Body of pancreas (tissue), 4 donors: ENCODE results near the gene SYF2. TPM values are rescaled to one million over a fixed set of nuclear protein-coding genes. Genes with fewer than 3 reads are reported as not detected.

Experiments used
- ATAC-seq: fragments of 150-250 bp; one replicate; pipeline ENCODE4 v1.9.1; 2016
- DNase-seq, 4 donors: peaks; one replicate each; pipeline ENCODE4 v3.0.0-alpha.2; 2019
- H3K27ac ChIP-seq, 4 donors: fragments of 200-600 bp; sonication (generic); 1 replicate in 3 of 4; 2 replicates in 1 of 4; pipeline versions ENCODE4 v1.5.1 to v1.6.1; 2016 to 2019; ENCODE audit warnings: mild to moderate bottlenecking in 1 of 4, mixed read lengths in 1 of 4, moderate library complexity in 1 of 4
- H3K27me3 ChIP-seq, 2 donors: fragments of 200-600 bp; sonication (generic); one replicate each; pipeline ENCODE4 v1.6.0; 2016; ENCODE audit warnings: mild to moderate bottlenecking in 1 of 2
- H3K36me3 ChIP-seq, 2 donors: fragments of 200-600 bp; sonication (generic); replicated peaks in 1 of 2; 2 replicates each; pipeline ENCODE4 v1.5.1; 2016; ENCODE audit warnings: low read depth in 2 of 2; ENCODE audit not compliant: insufficient read depth in 1 of 2
- H3K4me1 ChIP-seq: fragments of 200-600 bp; sonication (generic); one replicate; pipeline ENCODE4 v1.6.0; 2016
- H3K4me3 ChIP-seq, 2 donors: fragments of 200-600 bp; sonication (generic); 1 replicate in 1 of 2; 2 replicates in 1 of 2; pipeline ENCODE4 v1.5.1; 2016 to 2019
- H3K9me3 ChIP-seq, 3 donors: fragments of 200-600 bp; sonication (generic); 1 replicate in 2 of 3; 2 replicates in 1 of 3; pipeline ENCODE4 v1.5.1; 2016
- CTCF ChIP-seq, 7 experiments: fragments of 450-650 bp in 4 of 7; fragments of 200-600 bp in 3 of 7; sonication (generic) in 3 of 7; IDR thresholded peaks; one replicate each; pipeline ENCODE4 v1.5.1; 2016 to 2019; ENCODE audit warnings: antibody characterized with exemption in 7 of 7
- POLR2A ChIP-seq, 3 donors: fragments of 450-650 bp; IDR thresholded peaks; one replicate each; pipeline ENCODE4 v1.6.1; 2016; ENCODE audit warnings: antibody characterized with exemption in 3 of 3, mild to moderate bottlenecking in 2 of 3
- whole genome bisulfite sequencing, 2 donors: methylation state at CpG; one replicate each; pipeline ENCODE4 v1.1.5; 2017; 5-methylcytosine and 5-hydroxymethylcytosine counted together
- intact Hi-C: fragments of 100-400 bp; cut with DNase I; formaldehyde crosslinking; loops from one replicate; pipeline ENCODE4 v1.15.1; 2023
- total RNA-seq, 2 donors: library from RNA; depleted of rRNA; stranded (reverse); fragments of >200 nt; gene quantifications; one replicate each; pipeline ENCODE4 v1.1.0, GENCODE V29; 2016

The SYF2 gene
- total RNA-seq, 2 donors from 2014 or later, result 25.7 to 48.5 TPM

- Histone ChIP-seq H3K36me3 (peaks cover 0 to 55% of the 10 kb centered on the region in 2 donors), H3K4me3 (no peak overlapping the region), H3K9me3 (no peaks in the 10 kb centered on the region), H3K27me3 (no peaks in the 10 kb centered on the region), H3K4me1 (no peaks in the 10 kb centered on the region), H3K27ac (no peak overlapping the region)
- intact Hi-C loops, result loop anchor here (10.0 kb wide), 1 partner anchor 569 kb away; no protein-coding TSS in a partner anchor
- DNase-seq (no peak), ATAC-seq (no peak)
- 77 to 80% methylated on average over 3 of the region's 3 CpGs for WGBS, 2 donors
- TF ChIP-seq CTCF (IDR thresholded peaks at IDR 0.05), result no peak
- no peak for TF ChIP-seq POLR2A (IDR thresholded peaks at IDR 0.05)
Observed at GRCh38 chr1:25223471-25223870, 8.8 kb downstream of the SYF2 start.

DNA sequence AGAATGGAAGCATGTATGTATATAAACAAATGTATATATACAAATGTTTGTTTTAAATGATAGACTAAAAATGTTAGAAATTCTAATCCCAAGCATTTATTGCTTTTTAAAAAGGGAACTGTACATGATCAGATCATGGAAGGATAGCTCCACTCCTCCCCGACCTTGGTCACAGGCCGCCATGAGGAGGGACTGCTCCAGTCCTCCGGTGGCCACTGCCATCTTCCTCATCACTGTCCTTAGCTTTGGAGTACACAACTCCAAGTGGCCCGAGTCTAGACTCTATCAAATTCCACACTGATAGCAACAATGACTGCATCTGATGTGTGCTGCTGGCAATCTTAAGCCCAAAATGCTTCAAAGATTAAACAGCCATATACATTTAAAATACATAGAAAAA is 9.7 kb downstream of the SYF2 start:
- intact Hi-C loops, result loop anchor here (10.0 kb wide), 1 partner anchor 568 kb away; no protein-coding TSS in a partner anchor
- Histone ChIP-seq H3K9me3 (no peaks in the 10 kb centered on the region), H3K36me3 (peaks cover 0 to 49% of the 10 kb centered on the region in 2 donors), H3K27ac (no peak overlapping the region), H3K27me3 (no peaks in the 10 kb centered on the region), H3K4me3 (no peak overlapping the region), H3K4me1 (no peaks in the 10 kb centered on the region)
- ATAC-seq (no peak), DNase-seq (no peak)
- TF ChIP-seq CTCF (IDR thresholded peaks at IDR 0.05) (no peak), POLR2A (IDR thresholded peaks at IDR 0.05) (no peak)
- WGBS, 2 donors, result 80 to 84% methylated on average over 4 of the region's 4 CpGs

DNA sequence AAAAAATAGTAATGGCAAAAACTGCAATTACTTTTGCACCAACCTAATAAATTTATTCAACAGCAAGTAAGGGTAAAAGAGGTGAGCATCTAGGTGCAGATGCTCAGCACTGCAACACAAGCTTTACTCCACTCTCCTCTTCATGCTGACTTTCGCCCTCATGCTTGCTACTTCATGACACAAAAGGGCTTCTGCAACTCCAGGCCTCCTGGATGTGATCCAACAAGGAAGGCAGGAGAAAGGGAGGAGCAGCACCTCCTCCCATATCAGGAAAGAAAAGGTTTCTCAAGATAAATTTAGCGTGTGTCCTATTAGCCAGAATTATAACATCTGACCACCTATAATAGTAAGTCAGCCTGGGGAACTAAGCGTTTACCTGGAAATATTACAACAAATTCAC is 11.6 kb downstream of the SYF2 start:
- ATAC-seq, result no peak

DNA sequence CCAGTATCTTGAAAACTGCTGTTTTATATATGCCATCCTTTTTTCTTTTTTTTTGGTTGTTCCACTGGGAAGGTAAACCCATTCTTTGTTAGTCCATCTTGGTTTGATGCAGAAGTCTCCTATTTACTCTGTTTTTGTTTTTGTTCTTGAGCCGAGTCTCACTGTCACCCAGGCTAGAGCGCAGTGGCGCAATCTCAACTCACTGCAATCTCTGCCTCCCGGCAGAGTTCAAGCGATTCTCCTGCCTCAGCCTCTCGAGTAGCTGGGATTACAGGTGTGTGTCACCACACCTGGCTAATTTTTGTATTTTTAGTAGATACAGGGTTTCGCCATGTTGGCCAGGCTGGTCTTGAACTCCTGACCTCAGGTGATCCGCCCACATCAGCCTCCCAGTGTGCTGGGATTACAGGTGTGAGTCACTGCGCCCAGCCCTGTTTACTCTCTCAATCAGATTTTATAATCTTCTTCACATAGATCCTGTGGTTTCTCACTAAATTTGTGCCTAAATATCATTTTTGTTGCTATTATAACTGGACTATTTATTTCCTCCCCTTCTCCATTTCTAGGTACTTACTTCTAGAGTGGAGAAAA is 12.5 kb downstream of the SYF2 start:
- 96 to 99% methylated on average over 9 of the region's 9 CpGs for WGBS, 2 donors
- TF ChIP-seq CTCF (IDR thresholded peaks at IDR 0.05), result no peak
- TF ChIP-seq POLR2A (IDR thresholded peaks at IDR 0.05), result no peak
- ATAC-seq (no peak), DNase-seq (no peak)
- intact Hi-C loops, result loop anchor here (10.0 kb wide), 1 partner anchor 565 kb away; no protein-coding TSS in a partner anchor
- no peak overlapping the region for H3K27ac ChIP-seq
- H3K36me3 ChIP-seq, result peaks cover 0 to 33% of the 10 kb centered on the region in 2 donors
- H3K4me1 ChIP-seq, result no peaks in the 10 kb centered on the region
- no peaks in the 10 kb centered on the region for H3K9me3 ChIP-seq
- no peak overlapping the region for H3K4me3 ChIP-seq
- no peaks in the 10 kb centered on the region for H3K27me3 ChIP-seq

More for the DNA sequence above, 11.6 kb downstream of the SYF2 start:
- no peak for DNase-seq
- Histone ChIP-seq H3K4me3 (no peak overlapping the region), H3K27ac (no peak overlapping the region), H3K27me3 (no peaks in the 10 kb centered on the region), H3K9me3 (no peaks in the 10 kb centered on the region), H3K36me3 (peaks cover 0 to 35% of the 10 kb centered on the region in 2 donors), H3K4me1 (no peaks in the 10 kb centered on the region)
- no peak for TF ChIP-seq POLR2A (IDR thresholded peaks at IDR 0.05)
- no peak for TF ChIP-seq CTCF (IDR thresholded peaks at IDR 0.05)
- intact Hi-C loops, result loop anchor here (10.0 kb wide), 1 partner anchor 566 kb away; no protein-coding TSS in a partner anchor
- 89 to 92% methylated on average over 3 of the region's 3 CpGs for WGBS, 2 donors
